HG02884 (cell line): ENCODE data around the gene MYL3.

Experiments
- ATAC-seq: cut with Tn5 transposase; IDR thresholded peaks from one replicate; pipeline ENCODE4 v1.9.1; 2021; ENCODE audit warnings: mild to moderate bottlenecking, moderate library complexity; ENCODE audit not compliant: unreplicated experiment

The MYL3 gene

DNA sequence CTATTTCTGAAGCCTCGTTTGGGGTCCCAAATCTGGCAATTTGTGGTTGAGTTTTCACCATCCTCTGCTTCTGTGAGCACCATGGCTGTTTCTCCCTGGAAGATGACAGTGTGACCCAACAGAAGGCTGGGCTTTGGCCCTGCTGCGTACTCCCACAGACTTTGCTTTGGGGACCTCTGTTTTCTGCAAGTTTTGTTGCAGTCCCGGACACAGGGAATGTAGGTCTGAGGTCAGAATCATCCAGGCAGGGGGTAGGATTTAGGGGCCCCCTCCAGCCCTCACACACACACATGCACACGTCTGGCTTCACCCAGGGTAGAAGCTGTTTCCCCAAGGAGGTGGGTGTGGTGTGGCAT lies 20.6 kb upstream of the MYL3 start:
- no peak for ATAC-seq

DNA sequence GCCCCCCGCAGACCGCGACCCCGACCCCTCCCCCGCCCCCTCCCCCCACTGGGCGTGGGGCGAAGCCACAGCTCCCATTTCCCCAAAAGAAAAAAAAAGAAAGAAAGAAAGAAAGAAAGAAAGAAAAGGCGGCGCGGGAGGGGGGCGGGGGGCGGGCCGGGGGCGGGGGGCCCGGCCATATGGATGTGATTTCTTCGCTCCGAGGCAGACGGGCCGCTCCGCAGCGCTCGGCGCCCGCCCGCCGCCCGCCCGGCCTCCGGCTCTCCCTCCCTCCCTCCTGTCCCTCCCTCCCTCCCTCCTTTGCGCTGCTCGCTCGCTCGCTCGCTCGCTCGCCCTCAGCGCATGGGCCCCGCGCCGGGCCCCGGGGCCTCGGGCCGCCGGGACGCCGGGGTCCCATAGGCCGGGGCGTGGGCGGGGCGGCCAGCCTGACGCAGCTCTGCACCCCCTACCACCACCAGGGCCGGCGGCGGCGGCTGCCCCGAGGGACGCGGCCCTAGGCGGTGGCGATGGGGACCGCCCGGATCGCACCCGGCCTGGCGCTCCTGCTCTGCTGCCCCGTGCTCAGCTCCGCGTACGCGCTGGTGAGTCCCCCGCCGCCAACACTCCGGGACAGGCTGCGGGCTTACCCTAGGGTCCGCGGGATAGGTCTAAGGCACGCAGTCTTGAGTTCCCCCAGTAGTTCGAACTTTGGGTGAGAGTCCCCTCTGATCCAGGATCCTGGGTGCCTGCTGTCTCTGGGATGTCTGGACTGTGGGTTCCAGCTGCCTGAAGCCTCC lies 20.0 kb upstream of the MYL3 start:
- ATAC-seq = no peak

DNA sequence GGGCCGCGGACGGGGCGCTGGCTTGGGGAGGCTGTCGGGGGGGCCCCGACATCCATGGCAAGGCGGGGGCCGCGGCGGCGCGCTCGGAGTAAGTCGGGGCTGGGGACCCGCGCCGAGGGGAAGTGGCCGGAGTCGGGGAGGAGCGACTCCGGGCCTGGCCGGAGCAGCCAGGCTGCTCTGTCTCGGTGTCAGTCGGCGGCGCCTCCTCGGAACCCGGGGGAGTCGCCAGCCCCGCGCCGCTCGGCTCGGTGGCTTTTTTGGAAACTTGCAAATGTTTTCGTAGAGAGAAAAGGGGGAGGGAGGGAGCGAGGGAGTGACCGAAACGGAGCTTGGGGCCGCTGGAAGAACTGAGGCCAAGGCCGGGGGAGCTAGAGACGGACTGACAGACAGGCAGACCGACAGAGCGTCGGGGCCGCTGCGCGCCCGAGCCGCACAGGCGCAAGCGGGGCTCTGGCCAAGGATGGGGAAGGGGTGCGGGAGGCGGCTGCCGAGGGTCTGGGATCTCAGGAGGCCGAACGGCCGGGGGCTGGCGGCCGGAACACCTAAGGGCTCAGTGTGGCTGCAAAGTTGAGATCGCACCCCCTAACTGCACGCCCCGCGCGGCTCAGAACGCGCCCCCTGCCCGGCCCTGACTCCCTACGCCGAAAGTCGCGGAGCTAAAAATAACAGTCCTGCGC lies 19.3 kb upstream of the MYL3 start:
- no peak for ATAC-seq

DNA sequence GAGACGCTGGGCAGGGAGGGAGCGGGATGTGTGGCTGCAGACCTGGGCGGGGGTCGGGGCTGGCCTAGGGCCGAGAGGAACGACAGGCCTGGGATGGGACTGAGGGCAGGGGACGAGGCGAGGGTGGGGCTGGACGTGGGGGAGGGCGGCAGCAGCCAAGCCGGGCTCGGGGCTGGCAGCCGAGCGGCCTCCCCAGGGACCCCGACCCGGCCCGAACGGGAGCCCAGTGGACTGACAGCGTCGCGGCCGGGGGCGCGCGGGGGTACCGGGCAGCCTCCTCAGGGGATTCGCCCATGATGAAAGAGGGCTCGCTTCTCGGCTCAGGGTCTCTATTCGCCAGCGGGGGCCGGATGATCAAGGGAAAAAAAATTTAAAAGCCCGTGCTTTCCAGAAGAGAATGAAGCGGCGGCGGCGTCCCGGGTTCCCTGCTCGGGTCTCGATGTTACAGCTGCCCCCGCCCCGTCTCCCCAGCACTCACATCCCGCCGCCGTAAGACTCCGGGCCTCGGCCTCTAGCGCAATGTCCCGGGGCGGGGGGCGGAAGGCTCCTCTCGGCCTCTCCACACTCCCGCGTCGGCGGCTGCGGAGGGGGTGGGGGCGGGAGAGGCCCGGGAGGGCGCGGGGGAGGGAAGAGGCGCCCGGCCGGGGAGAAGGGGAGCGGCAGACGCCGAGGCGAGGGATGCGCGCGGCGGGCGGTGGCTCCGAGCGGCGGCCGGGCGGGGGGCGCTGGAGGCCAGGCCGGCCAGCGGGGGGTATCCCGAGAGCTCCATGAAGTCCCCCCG lies 18.5 kb upstream of the MYL3 start:
- no peak for ATAC-seq

DNA sequence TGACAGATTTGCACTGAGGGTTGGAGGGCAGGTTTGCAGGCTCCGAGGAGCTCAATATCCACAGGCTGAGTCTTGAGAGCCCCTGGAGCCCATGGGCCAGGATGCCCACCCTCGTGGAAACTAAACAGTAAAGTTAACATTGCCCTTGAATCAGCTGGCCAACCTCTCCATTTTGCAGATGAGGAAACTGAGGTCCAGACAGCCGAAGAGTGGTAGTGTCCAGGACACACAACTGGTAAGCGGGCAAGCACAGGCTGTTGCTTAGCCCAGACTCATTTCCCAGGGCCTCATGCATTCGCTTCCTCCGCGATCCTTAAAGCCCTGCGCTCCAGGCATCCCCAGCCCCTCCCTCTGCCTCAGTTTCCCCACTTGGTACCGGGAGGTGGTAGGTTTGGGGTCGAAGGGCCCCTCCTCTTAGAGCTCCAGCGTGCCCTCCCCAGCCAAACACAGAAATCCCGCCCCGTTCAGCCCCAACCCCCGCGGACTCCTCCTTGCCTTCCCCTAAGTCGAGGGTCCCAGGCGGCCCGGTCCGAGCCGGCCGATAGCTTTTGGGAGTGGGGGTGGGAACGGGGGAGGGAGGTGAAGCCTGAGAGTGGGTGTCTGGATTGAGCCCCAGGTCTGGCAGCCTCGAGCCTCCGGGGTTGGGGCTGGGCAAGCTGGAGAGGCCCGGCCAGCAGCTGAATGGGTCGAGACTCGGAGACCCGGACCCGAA lies 17.8 kb upstream of the MYL3 start:
- no peak for ATAC-seq

DNA sequence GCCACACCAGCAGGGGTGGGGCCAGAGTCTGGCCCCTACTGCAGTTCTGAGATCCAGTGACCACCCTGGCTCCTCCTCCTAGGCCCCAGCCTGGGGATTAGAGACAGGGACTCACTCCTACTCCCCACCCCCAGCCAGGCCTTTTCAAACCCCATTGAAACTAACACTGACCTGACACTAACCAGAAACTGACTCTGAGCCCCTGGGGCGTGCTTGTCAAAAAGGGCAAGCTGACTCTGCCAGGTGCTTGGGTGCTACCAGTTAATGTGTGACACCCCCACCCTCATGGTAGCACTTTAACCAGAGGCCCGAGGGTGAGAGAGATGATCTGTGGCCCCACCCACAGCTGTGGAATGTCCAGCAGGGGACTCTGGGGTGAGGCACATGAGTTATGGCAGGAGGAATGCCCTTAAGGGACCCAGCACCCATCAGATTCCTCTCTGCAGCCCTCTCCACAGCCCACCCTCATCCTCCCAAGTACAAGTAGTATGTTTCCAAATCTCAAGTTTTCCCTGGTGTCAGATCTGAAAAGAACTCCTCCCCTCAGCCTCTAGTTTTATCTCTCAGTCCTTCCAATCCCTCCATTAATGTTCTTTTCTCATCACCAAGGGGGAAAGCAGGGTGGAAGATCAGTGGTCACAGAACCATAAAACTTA lies 15.7 kb upstream of the MYL3 start:
- no peak for ATAC-seq

DNA sequence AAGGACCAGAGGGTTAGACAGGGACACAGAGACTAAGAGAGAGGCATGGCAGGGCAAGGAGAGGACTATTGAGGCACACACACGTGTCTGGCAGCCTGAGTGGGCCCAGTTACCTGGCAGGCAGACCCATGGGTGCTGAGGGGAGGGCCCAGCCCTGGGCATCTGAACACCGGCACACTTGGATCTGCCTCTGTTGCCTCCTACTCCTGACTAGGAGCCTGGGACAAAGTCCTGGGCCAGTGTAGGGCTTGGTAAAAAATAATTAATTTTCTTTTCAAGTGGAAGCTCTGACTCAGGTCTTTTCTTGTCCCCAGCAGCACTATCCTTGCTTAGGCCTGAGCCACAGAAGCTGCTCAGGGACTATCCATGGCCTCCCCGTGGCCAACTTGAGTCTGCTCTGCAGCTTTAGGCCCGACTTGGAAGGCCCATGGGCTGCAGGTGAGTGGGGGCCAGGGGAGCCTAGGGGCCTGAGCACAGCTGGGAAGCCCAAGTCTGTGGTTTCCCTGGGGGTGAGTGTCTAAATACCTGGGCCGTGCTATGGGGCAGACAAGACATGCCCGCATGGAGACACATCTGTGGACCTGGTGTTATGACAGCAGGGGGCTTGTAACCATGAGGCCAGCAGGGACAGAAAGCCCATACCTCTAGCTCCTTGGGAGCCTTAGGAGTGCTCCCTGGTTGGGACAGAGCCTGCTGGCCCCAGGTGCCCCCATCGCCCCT lies 14.3 kb upstream of the MYL3 start, which contains the start of gene PTH1R:
Gene PTH1R, plus strand, starts transcription at position 316 of the 720 bp plus-strand sequence. CDS start 5,839 bp downstream, outside the sequence.
- no peak for ATAC-seq

DNA sequence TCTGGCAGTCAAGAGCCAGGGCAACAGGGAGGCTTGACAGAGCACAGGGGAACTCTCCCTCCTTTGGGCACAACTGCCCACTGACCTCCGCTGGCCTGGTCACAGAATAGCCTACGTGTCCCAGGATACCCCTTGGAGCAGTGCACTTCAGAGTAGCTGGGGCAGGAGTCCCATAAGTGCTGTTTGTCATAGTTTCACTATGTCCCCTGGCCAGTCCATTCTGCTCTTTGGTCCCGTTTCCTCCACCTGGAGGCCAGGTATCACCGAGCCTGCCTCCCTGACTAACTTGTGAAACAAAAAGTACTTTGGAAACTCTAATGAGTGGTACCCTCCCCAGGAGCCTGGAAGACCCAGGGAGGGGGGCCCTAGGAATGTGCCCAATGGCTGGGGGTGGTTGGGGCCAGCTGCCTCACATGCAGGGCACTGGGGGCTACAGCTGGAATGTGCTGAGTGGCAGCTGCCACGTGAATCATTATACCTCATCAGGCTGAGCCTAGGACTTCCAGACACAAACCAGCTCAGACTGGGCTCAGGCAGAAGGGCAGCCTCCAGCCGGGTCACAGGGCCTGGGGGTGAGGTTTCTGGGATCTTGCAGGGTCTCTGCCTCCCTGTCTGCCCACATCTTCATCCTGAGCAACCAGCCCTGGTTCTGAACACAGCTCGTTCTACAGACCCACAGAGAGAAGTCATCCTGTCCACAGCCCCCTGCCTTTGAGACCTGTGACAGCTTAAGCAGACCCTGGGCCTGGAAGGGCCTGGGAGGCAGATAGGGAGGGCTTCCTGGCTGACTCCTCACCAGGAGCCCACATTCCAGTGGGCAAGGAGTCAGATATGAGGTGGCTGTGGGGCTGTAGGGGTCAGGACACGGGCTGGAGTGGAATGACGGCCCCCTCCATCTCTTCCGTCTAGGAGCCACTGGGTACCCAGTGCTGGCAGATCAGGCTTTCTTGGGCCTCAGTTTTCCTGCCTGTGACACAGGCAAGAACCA lies 13.4 kb upstream of the MYL3 start:
- ATAC-seq = no peak

DNA sequence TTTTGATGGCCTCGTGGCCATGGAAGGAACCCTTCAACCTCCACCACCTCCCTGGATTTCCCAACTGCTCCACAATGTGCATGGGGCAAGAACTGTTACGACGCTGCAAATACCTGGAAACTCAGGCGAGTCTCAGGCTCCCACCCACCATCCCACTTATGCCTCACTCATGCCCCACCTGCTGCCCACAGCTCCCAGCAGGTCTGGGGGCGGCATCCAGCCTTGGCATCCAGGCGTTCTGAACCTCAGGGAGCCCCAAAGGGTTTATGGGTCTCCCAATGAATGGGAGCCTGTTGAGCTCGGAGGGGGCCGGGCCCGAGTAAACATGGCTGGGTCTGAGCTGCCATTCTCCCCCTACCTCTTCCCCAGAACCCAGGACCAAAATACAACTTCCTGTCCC lies 12.3 kb upstream of the MYL3 start:
- ATAC-seq = no peak

DNA sequence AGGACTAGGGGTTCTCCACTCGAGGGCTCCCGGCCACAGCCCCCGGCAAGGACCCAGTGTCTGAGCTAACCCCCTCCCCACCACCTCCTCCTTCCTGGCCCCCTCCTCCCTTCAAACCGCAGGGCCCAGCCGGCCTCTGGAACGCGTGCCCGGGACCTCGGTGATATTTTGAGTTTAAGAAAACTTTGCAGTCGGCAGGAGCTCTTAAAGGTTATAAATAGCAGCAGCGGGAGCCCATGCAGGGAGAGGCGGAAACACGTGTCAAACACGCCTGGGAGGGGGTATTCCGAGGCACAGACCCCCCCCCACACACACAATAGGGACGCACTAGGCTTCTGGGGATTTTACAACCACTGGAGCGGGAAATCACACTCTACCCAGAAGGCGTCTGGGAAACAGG lies 11.2 kb upstream of the MYL3 start:
- no peak for ATAC-seq

DNA sequence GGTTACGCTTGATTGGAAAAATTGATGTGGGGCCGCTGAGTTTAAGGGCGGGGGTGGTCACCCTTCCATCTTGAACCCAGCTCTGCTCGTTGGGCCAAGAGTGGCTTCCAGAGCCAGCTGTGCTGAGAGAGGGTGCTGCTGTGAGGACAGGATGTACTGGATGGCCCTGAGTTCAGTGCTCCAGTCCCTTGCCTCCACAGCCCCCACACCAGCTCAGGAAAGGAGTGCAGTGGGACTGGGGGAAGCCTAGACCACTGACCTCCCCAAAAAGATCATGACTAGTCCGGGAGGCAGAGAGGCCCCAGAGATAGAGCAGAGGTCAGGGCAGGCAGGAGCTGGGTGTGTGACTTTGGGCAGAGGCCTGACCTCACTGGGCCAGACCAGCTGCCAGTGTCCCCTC lies 10.3 kb upstream of the MYL3 start:
- ATAC-seq = no peak

DNA sequence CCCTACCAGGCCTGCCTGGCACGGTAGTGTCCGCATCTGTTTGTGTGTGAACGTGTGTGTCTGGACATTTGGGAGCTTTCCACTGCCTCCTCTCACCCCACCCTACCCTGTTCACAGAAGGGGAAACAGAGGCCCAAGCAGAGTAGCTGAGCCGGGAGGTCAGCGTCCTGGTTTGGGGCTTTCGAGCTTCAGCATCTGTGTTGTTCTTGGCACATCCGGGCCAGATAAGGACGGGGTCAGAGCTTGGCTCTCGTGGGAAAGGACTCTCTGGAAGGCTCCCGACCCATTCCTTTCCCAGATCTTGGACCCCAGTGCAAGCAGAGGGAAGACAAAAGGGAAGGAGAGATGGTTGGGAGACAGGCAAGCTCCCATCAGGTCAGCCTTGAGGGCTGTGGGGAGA lies 8.0 kb upstream of the MYL3 start:
- no peak for ATAC-seq

DNA sequence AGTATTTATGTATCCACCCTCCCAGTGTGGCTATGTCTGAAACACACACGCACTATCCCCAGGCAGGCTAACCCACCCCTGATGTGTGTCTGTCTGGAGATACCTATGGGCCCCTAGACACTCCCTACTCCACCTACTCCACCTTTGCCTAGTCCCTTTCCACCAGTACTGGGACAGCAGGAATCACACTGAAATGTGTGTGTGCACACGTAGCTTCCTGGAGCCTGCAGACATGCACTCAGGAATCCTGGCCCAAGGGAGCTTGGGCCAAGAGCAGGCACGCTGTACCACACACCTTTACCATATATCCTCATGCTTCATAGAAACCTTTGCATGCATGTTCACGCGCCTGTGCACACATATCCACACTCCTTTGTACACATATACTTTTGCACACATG lies 7.4 kb upstream of the MYL3 start:
- ATAC-seq = no peak

DNA sequence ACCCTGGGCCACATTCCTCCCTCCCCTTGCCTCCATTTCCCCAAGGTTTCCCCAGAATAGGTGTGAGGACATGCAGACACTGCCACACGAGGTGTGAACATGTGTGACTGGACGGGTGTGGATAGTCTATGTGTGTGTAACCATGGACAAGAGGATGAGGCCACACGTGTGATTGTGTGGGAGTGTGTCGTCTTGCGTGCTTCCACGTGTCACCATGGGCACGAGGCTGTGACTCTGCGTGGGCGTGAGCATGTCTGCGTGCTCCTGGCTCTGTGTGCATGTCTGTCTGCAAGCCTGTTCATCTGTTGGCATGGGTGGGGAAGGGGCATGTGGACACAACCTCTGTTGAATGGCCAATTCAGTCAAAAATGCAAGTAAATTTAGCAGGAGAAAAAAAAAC lies 6.2 kb upstream of the MYL3 start:
- ATAC-seq = no peak

DNA sequence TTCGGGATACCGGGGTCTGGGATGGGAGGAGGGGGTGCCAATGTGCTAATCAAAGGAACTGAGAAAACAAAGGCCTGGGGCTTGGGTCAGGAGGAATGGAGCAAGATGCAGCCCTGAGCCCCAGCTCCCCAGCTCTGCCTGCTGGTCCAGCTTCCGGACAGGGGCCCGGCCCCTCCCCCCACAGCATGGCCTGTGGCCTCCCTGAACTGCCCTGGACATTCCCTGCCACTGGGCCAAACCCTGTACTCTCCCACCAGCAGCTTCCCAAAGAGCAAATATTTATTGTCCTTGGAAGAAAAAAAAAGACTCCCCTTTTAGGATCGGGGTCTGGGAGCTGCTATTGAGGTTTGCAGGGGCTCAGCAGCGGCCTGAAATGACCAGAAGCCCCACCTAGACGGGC lies 5.7 kb upstream of the MYL3 start:
- ATAC-seq = no peak

DNA sequence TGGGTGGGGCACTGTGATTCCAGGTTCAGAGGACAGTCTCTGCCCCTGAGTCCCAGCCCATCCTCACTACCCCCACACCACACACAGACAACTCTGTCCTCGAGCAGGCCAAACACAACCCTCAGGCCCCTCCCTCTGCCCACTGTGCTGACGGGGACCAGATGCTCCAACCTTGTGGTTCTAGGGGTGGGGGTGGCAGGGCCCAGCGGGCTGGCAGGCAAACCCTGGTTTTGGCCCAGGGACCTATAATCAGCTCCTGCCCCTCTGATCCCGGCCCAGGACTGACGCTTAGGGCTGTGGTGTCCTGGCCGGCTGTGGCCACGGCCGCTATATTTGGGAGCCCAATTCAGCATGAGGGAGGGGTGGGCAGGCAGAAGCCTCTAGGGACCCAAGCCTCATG lies 5.0 kb upstream of the MYL3 start:
- no peak for ATAC-seq

DNA sequence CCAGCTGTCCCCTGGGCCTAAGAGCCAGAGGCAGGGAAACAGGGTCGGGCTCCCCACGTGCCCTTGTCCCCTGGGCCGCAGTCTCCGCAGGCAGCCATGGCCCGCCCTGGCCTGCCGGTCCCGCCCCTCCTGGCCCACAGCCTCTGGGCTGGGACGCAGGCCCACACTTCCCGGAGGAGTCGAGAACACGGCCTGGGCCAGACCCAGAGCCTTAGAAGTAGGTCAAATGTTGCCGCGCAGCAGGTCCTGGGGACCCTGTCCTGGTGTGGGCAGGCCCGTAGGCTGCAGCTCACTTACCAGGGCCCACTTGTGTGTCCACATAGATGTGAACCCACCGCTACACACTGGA lies 4.3 kb upstream of the MYL3 start:
- ATAC-seq = no peak

DNA sequence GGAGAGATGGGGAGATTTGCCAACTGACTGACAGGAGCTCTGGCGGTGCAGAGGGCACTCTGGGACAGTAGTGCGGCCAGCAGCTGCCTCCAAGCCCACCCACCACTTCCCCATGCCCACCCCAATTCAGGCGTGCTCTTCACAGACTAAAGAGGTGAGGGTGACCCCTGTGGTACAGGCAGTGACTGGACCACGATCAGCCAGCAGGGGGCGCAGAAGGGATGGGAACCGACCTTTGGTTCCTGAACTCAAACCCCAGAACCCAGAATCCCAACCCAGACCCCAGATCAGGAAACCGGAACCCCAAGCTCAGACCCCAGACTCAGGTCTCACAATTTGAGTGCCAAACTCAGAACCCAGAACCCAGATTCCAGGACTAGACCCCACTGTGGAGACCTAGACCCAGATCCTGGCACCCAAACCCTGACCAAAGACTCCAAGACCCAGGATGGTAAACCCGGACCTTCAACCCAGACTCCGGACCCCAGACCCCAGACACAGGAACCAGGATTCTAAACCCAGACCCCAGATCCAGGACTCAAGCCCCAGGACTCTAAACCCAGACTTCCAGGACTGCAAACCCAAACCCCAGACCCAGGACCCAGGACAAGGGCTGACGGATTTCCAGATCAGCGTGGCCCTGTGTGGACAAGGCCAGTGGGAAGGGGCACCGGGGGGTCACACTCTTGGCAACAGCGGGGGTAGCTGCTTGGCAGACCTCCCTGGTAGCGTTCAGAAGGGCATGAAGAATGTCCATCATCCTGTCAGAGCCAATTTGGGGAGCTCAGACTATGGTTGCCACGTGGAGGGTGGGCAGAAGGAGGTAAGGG lies 3.7 kb upstream of the MYL3 start:
- no peak for ATAC-seq
